Kidney tubule cell (primary cell): ENCODE results near the gene GRIK4.

Experiments
- DNase-seq: peaks from one replicate; pipeline ENCODE4 v3.0.0-alpha.2; 2018; ENCODE audit warnings: low spot score

Gene GRIK4

DNA sequence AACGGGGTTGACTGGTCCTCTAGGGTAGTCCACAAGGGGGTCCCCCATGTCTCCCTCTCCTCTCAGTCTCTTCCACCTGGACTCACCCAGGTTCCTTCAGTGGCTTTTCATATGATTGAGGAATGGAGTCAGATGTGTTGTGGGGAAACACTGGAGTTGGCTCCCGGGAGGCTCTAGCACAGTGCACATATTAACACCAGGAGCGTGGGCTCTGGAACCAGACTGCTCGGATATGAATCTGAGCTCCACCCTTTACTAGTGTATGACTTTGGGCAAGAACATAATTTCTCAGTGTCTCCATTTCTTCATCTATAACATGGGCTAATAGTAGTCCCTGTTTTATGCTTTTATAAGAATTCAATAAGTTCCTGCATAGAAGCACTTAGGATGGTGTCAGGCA, 157.0 kb downstream of the GRIK4 start:
- no peak for DNase-seq

DNA sequence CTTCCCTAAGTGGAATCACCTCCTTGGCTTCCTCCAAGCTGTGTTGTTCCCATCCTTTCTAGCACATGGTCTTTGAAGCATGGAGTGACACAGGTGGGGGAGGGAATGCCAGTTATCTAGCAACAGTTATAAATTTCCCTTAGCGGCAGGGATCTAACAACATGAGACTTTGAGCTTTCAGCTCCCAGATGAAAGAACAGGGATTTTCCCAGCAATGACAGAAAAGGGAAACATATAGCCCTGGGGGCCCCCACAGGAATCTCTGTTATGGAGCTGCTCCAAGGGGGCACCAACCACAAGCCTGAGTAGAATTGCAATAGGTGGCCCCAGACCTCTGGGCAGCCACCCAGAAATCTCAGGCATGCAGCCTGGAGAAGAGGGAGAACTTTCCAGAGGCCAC, 163.0 kb downstream of the GRIK4 start:
- DNase-seq = peak; percentile 93

DNA sequence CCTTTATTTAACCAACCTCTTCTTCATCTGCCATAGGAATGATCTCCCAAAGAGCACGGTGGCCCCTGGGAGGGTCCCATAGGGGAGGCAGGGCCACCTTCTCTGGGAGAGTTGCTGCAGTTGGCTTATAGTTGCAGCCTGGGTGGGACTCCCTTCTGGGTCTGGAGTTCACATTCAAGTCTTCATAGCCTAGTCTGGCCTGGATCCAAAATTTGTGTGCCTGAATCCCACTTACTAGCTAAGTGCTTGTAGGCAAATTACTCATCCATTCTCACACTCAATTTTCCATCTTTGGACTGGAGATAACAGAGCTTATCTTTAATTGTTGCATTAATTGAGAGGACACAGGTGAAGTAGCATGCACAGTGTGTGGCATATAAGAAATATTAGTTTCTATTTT, 163.6 kb downstream of the GRIK4 start:
- peak; percentile 25 for DNase-seq

DNA sequence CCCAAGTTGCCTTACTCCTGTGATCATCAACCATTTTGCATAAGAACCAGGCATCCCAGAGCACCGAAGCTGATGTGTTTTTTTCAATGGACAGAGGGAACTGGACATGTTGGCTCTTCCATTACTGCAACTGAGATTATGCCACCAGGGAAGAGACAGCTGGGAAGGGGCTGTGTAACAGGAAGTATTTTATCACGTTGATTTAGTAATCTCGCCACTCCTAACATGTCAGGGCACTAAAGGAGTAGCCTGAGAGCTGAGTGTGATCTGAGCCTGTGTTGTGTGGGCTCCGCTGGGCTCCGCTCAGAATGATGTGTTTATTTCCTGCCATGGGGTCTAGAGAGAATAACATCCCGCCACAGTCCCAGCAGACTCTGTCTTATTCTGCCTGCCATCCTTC, 165.4 kb downstream of the GRIK4 start:
- no peak for DNase-seq

DNA sequence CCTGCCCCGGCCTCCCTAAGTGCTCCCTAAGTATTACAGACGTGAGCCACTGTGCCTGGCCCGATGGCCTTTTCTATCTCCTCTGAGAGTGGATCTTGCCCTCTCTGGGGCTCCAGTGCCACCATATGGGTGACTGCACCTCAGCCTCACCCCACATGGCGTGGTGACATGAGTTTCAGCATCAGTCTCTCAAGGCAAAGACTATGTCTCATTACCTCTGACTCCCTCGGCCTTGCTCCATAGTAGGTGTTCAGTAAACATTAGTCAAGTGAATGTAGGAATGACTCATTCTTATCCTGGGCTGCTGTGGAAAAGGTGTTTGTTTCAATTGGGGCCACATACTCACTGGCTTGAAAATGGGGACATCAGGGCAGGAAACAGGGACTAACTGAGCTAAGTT, 168.8 kb downstream of the GRIK4 start:
- DNase-seq = peak; percentile 23

DNA sequence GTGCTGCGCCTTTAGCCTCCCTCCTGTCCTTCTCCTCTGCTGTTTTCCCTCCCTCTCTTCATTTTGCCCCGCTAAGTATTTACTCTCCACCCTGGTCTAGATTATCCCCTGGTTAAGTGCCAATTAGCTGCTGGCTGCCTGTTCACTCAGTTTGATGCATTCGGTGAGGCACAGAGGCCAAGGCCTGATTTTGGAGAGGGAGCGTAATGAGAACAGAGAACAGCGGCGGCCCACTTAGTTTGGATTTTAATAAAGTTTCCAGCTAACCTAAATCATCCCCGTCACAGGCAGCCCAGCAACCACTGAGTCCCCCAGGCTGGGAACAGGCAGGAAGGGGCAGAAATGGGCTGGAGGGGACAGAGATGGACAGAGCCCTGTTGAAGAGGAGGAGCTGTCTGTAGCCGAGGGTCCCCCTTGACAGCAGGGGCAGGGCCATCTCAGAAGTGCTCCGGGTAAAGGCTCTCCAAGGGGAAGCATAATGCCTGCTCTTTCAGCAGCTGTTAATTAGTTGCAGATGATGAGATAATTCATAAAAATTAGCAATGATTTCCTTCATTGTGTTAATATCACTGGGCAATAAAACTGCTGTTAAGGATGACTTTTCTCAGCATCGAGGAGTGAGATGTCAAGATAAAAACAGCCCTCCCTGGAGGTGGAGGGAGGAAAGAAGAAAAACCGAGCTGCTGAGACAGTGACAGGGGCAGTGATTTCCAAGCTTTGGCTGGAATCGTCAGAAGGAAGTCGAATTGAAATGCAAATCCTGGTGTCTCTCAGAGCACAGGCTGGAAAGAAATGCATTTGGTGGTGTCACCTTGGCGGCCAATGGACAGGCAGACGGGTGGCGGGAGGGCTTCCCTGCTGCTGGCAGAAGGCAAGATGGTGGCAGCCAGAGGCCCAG, 170.1 kb downstream of the GRIK4 start:
- no peak for DNase-seq

DNA sequence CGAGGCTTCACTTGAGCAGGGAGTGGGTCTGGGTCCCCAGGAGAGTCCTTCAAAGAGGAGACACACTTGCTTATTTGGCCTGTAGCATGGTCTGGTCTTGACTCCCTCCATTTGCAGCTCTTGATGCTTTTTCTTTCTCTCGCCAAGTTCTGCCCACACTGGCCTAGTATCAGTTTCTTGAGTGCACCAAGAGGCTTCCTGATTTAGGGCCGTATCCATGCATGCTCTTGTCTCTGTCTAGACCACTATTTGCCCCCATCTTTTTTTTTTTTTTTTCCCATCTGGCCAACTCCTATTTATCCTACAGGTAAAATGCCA, 170.7 kb downstream of the GRIK4 start:
- DNase-seq = no peak

DNA sequence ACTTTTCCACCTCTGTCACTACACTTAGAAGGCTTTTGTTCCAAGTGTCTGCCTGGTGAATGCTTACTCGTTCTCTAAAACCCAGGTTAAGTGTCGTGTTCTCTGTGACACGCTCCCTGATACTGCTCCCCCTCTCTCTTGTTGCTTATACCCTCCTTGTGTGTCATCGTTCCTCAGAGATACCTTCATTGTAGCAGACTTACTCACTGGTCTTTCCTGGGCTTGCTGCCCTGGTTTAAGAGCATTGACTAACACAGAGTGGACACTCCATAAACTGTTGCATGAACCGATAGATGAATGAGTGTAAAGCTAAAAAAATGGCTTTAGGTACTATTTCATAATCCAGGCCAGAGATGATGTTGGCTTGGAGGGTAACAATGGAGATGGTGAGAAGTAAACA, 171.3 kb downstream of the GRIK4 start:
- DNase-seq = peak; percentile 68

DNA sequence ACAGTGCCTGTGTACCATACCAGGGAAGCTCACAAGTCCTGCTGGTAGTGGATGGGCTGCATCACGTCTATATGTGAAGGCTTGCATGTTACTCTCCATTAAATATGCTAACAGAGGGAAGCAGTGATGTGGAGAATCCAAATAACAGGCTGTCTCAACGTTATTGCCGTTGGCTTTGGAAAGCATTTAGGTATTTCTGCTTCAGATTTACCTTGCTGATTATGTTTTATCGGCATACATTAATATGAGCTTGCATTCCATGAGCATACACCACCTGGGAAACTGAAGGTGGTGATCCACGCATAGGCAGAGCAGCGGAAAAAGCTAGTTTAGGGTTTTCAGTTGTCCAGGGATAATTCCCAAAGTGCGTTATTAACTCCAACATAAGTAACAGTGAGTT, 175.0 kb downstream of the GRIK4 start:
- DNase-seq = no peak

DNA sequence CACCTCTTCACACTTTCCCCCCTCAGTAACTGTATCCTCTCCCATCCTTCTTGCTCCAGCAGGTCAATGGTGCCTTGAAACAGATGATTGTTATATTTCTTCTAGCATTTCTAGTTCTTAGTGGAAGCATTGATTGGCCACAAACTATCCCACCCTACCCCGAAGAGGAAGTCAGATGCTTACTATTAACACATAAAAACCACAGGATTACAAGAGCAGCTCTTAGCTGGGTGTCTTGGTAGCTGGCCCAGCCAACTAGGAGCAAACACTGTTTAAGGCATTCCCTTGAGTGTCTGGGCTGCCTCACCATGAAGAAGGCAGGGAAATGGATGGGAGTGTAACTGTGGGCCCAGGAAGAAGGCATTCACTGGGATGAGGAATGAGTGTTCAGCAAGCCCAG, 176.6 kb downstream of the GRIK4 start:
- DNase-seq = no peak

DNA sequence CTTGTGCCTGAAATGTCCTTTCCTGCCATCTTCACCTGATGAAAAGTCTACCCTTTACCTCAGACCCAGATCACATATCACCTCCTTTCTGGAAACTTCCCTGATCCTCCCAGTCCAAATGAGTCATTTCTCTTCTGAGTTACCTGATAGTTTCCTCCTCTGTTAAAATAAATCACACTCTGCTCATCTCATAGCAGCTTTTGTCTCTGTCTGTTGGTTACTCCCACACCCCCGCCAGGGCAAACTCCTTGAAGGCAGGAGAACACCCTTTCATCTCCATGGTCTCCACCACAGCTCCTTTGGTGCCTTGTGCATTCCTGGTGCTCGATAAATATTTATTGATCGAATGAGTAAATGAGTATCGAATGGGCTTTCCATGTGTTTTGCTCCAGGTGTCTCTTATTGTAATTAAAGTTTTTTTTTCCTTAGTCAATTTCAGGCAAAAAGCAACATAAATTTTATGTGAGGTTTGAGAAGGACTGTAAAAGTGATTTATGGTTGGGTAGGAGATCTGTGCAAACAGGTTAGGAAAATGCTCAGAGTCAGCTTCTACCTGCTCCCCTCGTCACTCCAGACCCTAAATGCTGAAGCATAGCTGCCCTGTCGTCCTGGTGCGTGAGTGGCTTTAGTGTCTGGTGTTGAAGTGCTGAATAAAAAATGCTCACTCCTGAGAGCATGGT, 178.2 kb downstream of the GRIK4 start:
- no peak for DNase-seq

DNA sequence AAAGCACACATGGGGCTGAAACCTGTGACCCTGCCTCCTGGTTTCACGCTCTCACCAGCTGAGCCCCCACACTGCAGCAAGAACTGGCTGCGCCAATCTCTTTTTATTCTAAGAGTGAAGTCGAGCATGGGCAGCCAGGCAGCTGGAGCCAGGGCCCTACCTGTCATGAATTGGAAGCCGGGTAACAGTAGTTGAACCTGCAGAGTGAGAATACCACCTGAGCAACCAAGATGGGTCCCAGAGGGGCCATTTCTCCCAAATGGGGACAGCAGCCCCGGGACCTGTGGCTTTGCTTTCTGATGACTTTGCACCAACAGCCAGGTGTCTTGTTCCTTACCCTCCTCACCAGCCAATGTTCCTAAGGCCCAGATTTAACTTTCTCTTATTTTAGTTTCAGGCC, 178.9 kb downstream of the GRIK4 start:
- no peak for DNase-seq

DNA sequence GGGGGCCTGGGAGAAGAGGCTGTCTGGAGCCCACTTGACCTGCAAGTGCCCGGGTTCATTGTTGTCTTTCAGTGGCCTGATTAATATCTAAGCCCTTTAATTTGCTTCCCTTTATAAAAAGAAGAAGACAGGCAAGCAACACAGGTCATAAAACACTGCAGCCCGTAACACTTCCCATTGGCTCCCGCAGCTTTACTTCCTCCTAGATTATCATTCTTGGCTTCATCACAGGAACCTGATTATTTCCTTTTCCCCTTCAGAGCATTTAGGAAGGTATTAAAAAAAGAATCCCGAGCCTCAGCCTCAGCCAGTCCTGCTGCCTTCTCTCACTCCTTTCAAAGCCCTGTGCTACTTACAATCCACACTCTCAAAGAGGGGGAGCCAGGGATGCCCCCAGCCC, 183.2 kb downstream of the GRIK4 start:
- no peak for DNase-seq

DNA sequence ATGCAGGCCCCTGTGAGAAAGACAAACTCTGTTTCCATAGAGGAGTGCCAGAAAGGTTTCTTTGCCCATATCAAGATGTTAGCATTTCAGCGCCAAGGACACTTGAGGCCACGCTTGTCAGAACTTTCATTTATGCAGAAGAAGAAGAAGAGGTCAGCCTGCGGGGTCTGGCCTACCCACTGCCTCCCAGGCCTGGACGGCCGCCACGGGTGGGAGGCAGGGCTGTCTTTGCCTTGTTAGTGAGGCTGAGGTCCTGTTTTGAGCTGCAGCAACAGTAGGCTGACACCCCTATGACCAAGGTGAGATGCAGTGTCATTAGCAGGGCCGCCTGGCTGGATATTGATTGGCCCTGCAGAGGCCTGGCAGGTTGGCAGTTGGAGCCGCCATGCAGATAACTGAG, 183.9 kb downstream of the GRIK4 start:
- no peak for DNase-seq

DNA sequence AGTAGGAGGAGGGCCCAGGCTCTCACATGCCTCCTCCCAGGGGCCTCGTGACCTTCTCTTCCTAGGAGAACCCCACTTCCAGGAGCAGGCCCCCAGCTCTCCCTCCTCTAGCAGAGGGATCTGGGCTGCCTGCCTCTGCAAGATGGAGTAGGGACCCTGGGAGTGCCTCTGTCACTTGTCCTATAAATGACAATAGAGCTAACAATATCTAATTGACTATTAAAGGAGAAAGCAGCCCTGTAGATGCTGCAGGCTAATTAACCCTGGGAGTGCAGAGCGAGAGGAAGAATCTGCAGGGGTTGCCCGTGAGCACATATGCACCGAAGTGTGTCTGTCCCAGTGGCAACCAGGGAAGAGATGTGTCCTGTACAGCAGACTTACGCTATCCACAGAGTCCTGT, 184.4 kb downstream of the GRIK4 start:
- no peak for DNase-seq

DNA sequence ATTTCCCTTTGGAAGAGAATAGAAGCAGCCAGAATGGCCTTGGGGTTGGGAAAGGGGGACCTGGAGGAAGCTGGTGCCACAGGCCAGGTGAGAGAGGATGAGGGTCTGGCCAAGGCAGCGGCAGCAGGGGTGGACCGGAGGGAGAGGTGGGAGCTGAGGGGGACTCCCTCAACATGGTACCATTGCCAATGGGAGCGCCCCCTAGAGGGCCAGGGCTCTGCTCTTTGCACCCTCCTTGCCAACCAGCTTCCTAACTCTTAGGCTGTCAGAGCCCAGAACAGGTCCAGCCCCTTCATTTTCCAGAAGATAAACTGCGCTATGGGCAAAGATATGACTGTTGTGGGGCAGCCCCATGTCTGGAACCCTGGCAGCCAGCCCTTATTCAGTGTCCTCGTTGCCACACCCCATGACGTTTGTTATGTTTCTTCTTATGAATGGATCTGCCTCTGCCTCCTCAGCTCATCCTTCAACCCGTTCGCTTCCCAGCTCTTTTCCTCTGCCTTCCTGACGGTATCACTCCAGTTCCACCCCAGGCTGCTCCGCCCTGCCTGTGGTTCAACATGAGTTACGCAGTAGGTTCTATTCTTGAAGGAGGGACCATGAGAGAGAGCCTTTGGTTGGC, 185.2 kb downstream of the GRIK4 start:
- no peak for DNase-seq

DNA sequence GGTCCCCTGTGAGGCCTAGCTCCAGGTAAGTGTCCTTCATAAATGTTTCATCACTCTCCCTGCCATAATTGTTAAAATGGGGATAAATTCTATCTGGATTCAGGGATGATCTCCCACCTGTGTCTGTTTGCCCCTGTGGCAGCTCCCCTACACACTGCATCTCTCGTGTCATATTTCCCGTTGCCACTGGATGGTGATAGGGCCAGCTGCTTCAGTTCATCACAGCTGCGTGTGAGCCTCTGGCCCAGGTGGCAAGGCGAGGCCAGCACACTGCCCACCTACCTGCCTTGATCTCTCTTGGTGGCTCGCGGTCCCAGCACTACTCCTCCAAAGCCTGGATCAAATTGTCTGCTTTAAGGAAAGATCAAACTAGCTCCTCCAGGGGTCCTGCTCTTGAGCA, 187.4 kb downstream of the GRIK4 start:
- DNase-seq = no peak

DNA sequence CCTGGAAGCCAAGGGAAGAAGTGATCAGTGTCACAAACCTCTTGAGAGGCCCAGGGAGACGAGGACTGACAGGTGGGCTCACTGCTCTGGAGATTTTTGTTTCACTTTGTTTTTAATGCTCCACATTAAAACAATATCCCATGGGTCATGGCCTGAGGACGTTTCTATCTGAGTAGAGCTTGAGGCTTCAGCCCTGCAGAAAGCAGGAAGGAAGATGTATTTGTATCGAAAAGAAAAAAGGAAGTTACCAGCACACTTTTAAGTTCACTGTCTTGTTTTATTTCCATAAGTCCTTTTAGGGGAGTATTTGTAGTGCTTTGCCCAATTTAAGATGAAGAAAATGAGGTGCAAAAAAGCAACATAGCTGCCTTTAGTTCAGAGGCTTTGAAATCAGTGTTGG, 191.1 kb downstream of the GRIK4 start:
- DNase-seq = no peak

DNA sequence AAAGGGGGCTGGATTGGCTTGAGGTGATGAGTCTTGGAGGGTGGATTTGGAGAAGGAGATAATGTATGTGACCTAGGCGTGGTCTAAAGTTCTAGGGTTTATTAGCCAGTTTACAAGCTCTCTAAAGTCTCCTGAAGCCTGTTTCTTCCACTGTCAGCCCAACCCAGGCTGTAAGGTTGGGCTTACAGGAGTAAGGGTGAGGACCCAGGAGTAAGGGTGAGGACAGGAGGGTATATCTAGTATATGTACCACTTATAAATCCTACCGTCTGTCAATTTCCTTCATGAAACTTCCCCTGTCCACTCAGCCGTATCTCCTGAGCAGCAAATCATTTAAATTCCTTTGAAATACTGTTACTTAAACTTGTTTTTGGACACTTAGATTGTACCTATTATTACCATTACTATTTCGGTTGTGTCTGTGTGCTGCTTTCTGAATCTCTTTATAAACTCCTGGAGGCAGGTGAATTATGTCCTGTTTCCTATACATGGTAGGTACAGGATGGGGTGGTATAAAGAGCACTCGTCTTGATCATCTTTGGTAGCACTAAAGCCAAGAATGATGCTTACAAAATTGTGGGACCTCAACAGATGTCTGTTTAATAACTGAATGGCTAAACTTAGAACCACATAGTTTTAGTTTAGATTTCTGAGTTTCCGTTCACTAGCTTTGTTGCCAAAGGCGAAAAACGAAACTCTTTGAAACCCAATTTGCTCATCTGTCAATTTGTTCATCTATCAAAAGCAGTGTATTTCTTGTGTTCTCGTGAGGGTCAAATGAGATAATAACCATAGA, 192.0 kb downstream of the GRIK4 start:
- no peak for DNase-seq

DNA sequence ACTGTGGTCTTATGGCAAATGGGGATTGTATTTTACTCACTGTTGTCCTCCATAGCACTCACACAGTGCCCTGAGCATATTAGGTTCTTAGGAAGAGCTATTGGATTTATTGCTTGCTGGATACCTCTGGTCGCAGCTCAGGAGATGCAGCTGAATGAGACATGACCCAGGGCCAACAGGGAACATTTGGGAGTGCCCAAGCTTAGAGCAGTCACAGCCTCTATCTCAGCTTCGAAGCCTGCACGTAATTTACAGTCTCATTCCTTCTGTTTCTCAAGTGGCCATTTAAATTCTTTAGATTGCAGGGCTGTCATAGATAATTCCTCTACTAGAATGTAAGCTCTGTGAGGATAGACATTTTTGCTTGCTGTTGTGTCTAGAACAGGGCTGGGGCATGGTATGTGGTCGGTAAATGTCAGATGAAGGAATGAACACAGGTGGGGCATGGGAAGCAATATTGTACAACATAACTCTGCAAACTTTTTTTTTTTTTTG, 192.8 kb downstream of the GRIK4 start:
- DNase-seq = no peak

DNA sequence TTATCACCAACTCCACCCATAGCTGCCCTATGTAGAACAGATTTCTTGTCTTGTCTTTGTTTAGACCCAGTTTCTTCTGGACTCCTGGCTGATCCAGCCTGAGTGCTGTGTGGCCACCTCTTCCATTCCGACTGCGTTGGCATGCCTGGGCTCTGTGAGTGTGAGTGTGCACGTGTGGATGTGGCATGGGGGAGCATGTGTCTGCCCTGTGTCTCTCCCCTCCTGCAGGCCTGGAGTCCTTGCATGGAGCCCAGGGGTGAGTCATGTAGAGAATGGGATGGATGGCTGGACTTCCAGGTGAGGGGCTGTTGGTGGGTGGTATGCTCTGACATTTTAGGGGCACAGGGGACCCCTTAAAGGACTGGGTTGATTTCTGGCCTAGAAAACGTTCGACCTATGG, 194.7 kb downstream of the GRIK4 start:
- DNase-seq = no peak

DNA sequence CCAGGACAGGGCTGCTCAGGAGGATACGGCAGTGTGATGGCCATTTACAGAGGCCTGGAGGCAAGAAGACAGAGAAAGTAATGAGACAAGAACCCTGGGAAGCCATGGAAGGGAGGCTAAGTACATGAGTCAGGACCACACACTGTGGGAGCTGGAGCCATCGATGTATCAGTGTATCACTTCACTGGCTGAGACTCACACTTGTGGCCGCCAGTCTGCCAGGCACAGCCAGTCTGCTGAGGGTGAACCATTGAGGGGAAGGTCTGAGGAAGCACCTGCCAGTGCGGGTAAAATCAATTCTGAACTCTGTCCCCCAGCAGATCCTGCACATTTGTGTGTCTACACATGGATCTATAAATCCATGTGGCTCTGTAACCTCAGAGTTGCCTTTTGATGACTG, 195.6 kb downstream of the GRIK4 start:
- peak; percentile 28 for DNase-seq
